Mesenchymal stem cell (in vitro differentiated cells and primary cell): ENCODE measurements around the gene SLFN12L.

ENCODE experiments used
- DNase-seq: peaks from one replicate; pipeline ENCODE4 v3.0.0-alpha.2; 2013
- H2AFZ ChIP-seq: one replicate; pipeline ENCODE4 v1.6.1; 2013; ENCODE audit warnings: low read depth, mild to moderate bottlenecking, control low read depth, inconsistent platforms, low read length, moderate library complexity
- H2AK5ac ChIP-seq: 2 replicates; pipeline ENCODE4 v1.6.1; 2013; ENCODE audit warnings: low read length, moderate library complexity, mild to moderate bottlenecking, inconsistent platforms; ENCODE audit not compliant: severe bottlenecking
- H2BK120ac ChIP-seq: one replicate; pipeline ENCODE4 v1.6.1; 2013; ENCODE audit warnings: low read depth, mild to moderate bottlenecking, inconsistent platforms, low read length, moderate library complexity
- H2BK12ac ChIP-seq, 2 experiments: one replicate each; pipeline ENCODE4 v1.6.1; 2013; ENCODE audit warnings: inconsistent platforms in 2 of 2, low read length in 2 of 2, mild to moderate bottlenecking in 2 of 2, moderate library complexity in 2 of 2, control low read depth in 1 of 2
- H2BK15ac ChIP-seq: one replicate; pipeline ENCODE4 v1.6.1; 2013; ENCODE audit warnings: mild to moderate bottlenecking, low read depth, inconsistent platforms; ENCODE audit not compliant: poor library complexity, severe bottlenecking
- H2BK5ac ChIP-seq: 2 replicates; pipeline ENCODE4 v1.6.1; 2013; ENCODE audit warnings: low read depth, mild to moderate bottlenecking, low read length, control low read depth, inconsistent platforms; ENCODE audit not compliant: poor library complexity, severe bottlenecking
- H3K14ac ChIP-seq, 2 experiments: one replicate each; pipeline ENCODE4 v1.6.1; 2013; ENCODE audit warnings: inconsistent platforms in 2 of 2, low read length in 2 of 2, control low read depth in 1 of 2, mild to moderate bottlenecking in 1 of 2, moderate library complexity in 1 of 2
- H3K18ac ChIP-seq, 2 experiments: one replicate each; pipeline ENCODE4 v1.6.1; 2013; ENCODE audit warnings: inconsistent platforms in 2 of 2, low read length in 2 of 2, control low read depth in 1 of 2, low read depth in 1 of 2, mild to moderate bottlenecking in 1 of 2
- H3K23ac ChIP-seq, 2 experiments: one replicate each; pipeline ENCODE4 v1.6.1; 2013; ENCODE audit warnings: inconsistent platforms in 2 of 2, low read length in 2 of 2, mild to moderate bottlenecking in 2 of 2, moderate library complexity in 2 of 2, control low read depth in 1 of 2
- H3K27ac ChIP-seq: 2 replicates; pipeline ENCODE4 v1.5.1; 2013; ENCODE audit warnings: mild to moderate bottlenecking, moderate library complexity, low read length, control low read depth, inconsistent platforms; ENCODE audit not compliant: poor library complexity, severe bottlenecking
- H3K27me3 ChIP-seq, 2 experiments: 2 replicates each; pipeline versions ENCODE4 v1.6.1 to v1.7.0; 2013; ENCODE audit warnings: low read length in 2 of 2, mild to moderate bottlenecking in 2 of 2, moderate library complexity in 2 of 2, control low read depth in 1 of 2, inconsistent platforms in 1 of 2; ENCODE audit not compliant: control insufficient read depth in 1 of 2, insufficient read depth in 1 of 2
- H3K36me3 ChIP-seq, 2 experiments: 2 replicates each; pipeline versions ENCODE4 v1.6.1 to v1.7.0; 2013; ENCODE audit warnings: low read length in 2 of 2, control low read depth in 1 of 2, inconsistent platforms in 1 of 2, low read depth in 1 of 2, mild to moderate bottlenecking in 1 of 2; ENCODE audit not compliant: insufficient read depth in 2 of 2, control insufficient read depth in 1 of 2
- H3K4ac ChIP-seq, 2 experiments: one replicate each; pipeline ENCODE4 v1.6.1; 2013; ENCODE audit warnings: inconsistent platforms in 2 of 2, low read length in 2 of 2, mild to moderate bottlenecking in 2 of 2, moderate library complexity in 2 of 2, control low read depth in 1 of 2, low read depth in 1 of 2
- H3K4me1 ChIP-seq: 2 replicates; pipeline ENCODE4 v1.6.1; 2013; ENCODE audit warnings: low read depth, low read length, control low read depth; ENCODE audit not compliant: control insufficient read depth, insufficient read depth
- H3K4me2 ChIP-seq: 2 replicates; pipeline ENCODE4 v1.6.1; 2013; ENCODE audit warnings: low read length, mild to moderate bottlenecking, inconsistent platforms; ENCODE audit not compliant: poor library complexity, severe bottlenecking
- H3K4me3 ChIP-seq, 2 experiments: 2 replicates each; pipeline versions ENCODE4 v1.5.1 to v1.7.0; 2013; ENCODE audit warnings: low read length in 2 of 2, mild to moderate bottlenecking in 2 of 2, control low read depth in 1 of 2, low read depth in 1 of 2; ENCODE audit not compliant: insufficient read depth in 1 of 2
- H3K79me1 ChIP-seq: replicated peaks from 2 replicates; pipeline ENCODE4 v1.6.1; 2013; ENCODE audit warnings: mild to moderate bottlenecking, control low read depth, low read length, inconsistent platforms; ENCODE audit not compliant: poor library complexity, severe bottlenecking
- H3K9ac ChIP-seq: 2 replicates; pipeline ENCODE4 v1.7.0; 2013; ENCODE audit warnings: mild to moderate bottlenecking, low read length, moderate library complexity
- H3K9me3 ChIP-seq: 2 replicates; pipeline ENCODE4 v1.7.0; 2013; ENCODE audit warnings: mild to moderate bottlenecking, low read length; ENCODE audit not compliant: control insufficient read depth
- H4K8ac ChIP-seq: one replicate; pipeline ENCODE4 v1.6.1; 2013; ENCODE audit warnings: inconsistent platforms, mild to moderate bottlenecking, low read length, moderate library complexity
- H4K91ac ChIP-seq: one replicate; pipeline ENCODE4 v1.6.1; 2013; ENCODE audit warnings: mild to moderate bottlenecking, low read length, inconsistent platforms
- WGBS: methylation state at CpG from one replicate; pipeline ENCODE4 v1.1.7; 2013; ENCODE audit warnings: mixed read lengths; 5-methylcytosine and 5-hydroxymethylcytosine counted together

Gene SLFN12L

DNA sequence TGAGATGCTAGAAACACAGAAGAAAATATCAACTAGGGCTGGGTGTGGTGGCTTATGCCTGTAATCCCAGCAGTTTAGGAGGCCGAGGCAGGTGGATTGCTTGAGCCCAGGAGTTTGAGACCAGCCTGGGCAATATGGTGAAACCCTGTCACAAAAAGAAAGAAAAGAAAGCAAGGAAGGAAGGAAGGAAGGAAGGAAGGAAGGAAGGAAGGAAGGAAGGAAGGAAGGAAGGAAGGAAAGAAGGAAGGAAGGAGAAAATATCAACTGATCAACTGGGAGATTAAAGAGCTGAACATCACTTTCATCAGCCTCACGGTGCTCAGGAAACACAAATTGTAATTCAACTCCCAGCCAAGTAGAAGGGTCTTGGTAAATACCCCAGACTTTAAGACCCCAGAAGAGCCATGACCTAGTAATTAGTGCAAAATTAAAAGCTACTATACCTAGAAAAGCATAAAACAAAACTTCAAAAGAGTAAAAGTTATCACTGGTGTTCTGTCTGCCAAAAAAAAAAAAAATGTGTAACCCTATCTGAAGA lies 61.1 kb downstream of the SLFN12L start:
- Histone ChIP-seq H3K4ac (no peak overlapping the region), H2BK5ac (no peak overlapping the region), H3K9ac (no peak overlapping the region), H3K36me3 (no peaks in the 10 kb centered on the region), H2BK15ac (no peak overlapping the region), H4K8ac (no peak overlapping the region), H2BK12ac (no peak overlapping the region), H3K4me1 (no peaks in the 10 kb centered on the region), H3K9me3 (no peaks in the 10 kb centered on the region), H4K91ac (no peak overlapping the region), H2AFZ (no peak overlapping the region), H2BK120ac (no peak overlapping the region), H3K14ac (no peak overlapping the region), H3K4me3 (no peak overlapping the region), H3K79me1 (no peaks in the 10 kb centered on the region), H3K23ac (no peak overlapping the region), H3K4me2 (no peak overlapping the region), H3K27me3 (peaks cover 22 to 38% of the 10 kb centered on the region in 2 experiments), H2AK5ac (no peak overlapping the region), H3K18ac (no peak overlapping the region), H3K27ac (no peak overlapping the region)
- no peak for DNase-seq
- WGBS, result 65% methylated on average over 2 of the region's 2 CpGs

DNA sequence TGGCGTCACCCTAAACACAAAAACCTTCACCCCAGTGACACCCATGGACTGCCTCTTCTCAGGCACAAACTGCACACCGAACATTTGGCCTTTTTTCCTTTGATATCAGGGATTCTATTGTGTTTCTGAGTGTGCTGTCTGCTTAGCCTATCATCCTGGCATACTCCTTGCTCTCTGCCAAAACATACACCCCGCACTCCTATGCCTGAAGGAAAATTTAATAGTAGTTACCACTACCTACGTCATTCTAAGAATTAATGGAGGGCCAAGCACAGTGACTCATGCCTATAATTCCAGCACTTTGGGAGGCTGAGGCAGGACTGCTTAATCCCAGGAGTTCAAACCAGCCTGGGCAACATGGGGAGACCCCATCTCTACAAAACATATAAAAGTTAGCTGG lies 69.0 kb downstream of the SLFN12L start:
- WGBS, result 60% methylated on average over 3 of the region's 4 CpGs
- no peak overlapping the region for H3K9ac ChIP-seq
- H4K91ac ChIP-seq, result no peak overlapping the region
- H3K4me3 ChIP-seq, result no peak overlapping the region
- H3K27me3 ChIP-seq, result peaks cover 15 to 22% of the 10 kb centered on the region in 2 experiments
- H3K23ac ChIP-seq, result no peak overlapping the region
- H4K8ac ChIP-seq, result no peak overlapping the region
- no peak overlapping the region for H2BK5ac ChIP-seq
- H2BK12ac ChIP-seq, result no peak overlapping the region
- no peaks in the 10 kb centered on the region for H3K9me3 ChIP-seq
- H3K14ac ChIP-seq, result no peak overlapping the region
- H2BK15ac ChIP-seq, result no peak overlapping the region
- H3K4me2 ChIP-seq, result no peak overlapping the region
- H3K4me1 ChIP-seq, result no peaks in the 10 kb centered on the region
- no peaks in the 10 kb centered on the region for H3K79me1 ChIP-seq
- no peak for DNase-seq
- no peak overlapping the region for H2AK5ac ChIP-seq
- no peak overlapping the region for H3K4ac ChIP-seq
- H3K18ac ChIP-seq, result no peak overlapping the region
- no peaks in the 10 kb centered on the region for H3K36me3 ChIP-seq
- no peak overlapping the region for H2BK120ac ChIP-seq
- no peak overlapping the region for H3K27ac ChIP-seq
- no peak overlapping the region for H2AFZ ChIP-seq

DNA sequence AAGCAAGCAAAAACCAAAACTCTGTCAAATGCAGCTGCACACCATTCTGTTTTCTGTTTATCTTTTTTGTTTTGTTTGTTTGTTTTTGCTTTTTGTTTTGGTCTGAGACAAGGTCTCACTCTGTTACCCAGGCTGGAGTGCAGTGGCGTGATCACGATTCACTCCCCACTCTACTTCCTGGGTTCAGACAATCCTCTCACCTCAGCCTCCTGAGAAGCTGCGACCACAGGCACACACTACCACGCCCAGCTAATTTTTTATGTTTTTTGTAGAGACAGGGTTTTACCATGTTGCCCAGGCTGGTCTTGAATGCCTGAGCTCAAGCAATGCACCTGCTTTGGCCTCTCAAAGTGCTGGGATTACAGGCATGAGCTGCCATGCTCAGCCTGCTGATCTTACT lies 69.7 kb downstream of the SLFN12L start:
- no peak for DNase-seq
- no peak overlapping the region for H2BK12ac ChIP-seq

DNA sequence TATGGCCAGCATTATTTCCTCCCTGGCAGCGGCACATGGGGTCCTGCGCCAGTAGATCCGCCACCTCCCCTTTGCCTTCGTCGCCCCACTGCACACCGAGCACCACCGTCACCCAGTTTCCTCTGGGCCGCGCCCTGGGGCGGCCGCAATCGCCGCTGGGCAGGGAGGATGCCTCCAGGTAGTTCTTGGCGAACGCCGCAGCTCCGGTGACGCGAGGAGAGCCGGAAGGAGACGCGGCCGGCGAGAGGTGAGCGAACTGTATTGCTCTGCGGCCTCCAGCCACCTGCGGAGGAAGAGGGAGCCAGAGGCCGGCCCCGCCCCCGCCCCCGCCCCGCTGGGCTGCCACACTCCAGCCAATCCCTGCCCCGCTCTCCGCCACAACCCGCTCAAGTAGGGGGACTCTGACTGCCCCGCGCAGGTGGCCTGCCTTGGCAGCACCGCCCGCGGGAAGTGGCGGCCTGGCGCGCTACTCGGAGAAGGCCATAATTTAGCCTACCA lies 77.1 kb downstream of the SLFN12L start:
- WGBS, result 3% methylated on average over 40 of the region's 44 CpGs

More for the DNA sequence above, 69.7 kb downstream of the SLFN12L start:
- Histone ChIP-seq H2BK5ac (no peak overlapping the region), H3K4me3 (no peak overlapping the region), H3K23ac (no peak overlapping the region), H3K4me2 (no peak overlapping the region), H3K27ac (no peak overlapping the region), H3K9ac (no peak overlapping the region), H3K14ac (no peak overlapping the region), H3K27me3 (peaks cover 21 to 27% of the 10 kb centered on the region in 2 experiments), H2BK15ac (no peak overlapping the region), H2AK5ac (no peak overlapping the region), H3K79me1 (no peaks in the 10 kb centered on the region), H3K18ac (no peak overlapping the region), H3K36me3 (no peaks in the 10 kb centered on the region), H3K4me1 (no peaks in the 10 kb centered on the region), H4K91ac (no peak overlapping the region), H4K8ac (no peak overlapping the region), H3K9me3 (no peaks in the 10 kb centered on the region), H2BK120ac (no peak overlapping the region), H3K4ac (no peak overlapping the region), H2AFZ (no peak overlapping the region)
- WGBS, result 70% methylated on average over 2 of the region's 4 CpGs

More for the DNA sequence above, 77.1 kb downstream of the SLFN12L start:
- H3K4me3 ChIP-seq, result peak overlapping the region; percentile 13 to 46
- no peak overlapping the region for H3K23ac ChIP-seq
- H3K4me2 ChIP-seq, result peak overlapping the region; percentile 41
- no peak overlapping the region for H3K4ac ChIP-seq
- no peaks in the 10 kb centered on the region for H3K9me3 ChIP-seq
- H3K18ac ChIP-seq, result no peak overlapping the region
- H2AK5ac ChIP-seq, result no peak overlapping the region
- H3K36me3 ChIP-seq, result no peaks in the 10 kb centered on the region
- H3K79me1 ChIP-seq, result no peaks in the 10 kb centered on the region
- no peak overlapping the region for H2BK12ac ChIP-seq
- peaks cover 5% of the 10 kb centered on the region for H3K4me1 ChIP-seq
- H3K9ac ChIP-seq, result no peak overlapping the region
- no peak overlapping the region for H2AFZ ChIP-seq
- no peak overlapping the region for H2BK5ac ChIP-seq
- H3K27ac ChIP-seq, result no peak overlapping the region
- H2BK120ac ChIP-seq, result no peak overlapping the region
- no peak for DNase-seq
- H3K14ac ChIP-seq, result no peak overlapping the region
- H4K91ac ChIP-seq, result no peak overlapping the region
- peaks cover 53 to 56% of the 10 kb centered on the region in 2 experiments for H3K27me3 ChIP-seq
- no peak overlapping the region for H2BK15ac ChIP-seq
- H4K8ac ChIP-seq, result no peak overlapping the region
